ENCODE measurements around the gene FAM222A. TPM values are rescaled to one million over a fixed set of nuclear protein-coding genes. Genes with fewer than 3 reads are reported as not detected.

The FAM222A gene
- polyA plus RNA-seq, 1 experiment: 0.36 TPM

- ChIA-PET POLR2A (no interaction called here), CTCF (no interaction called here)
- no peak for DNase-seq (ENCODE audit: low read depth)
- H3K27me3 ChIP-seq (ENCODE audit: control insufficient read depth, insufficient read depth, low read length): peaks cover 4% of the 10 kb centered on the region; the same call in 1 of the 2 replicates
- TF ChIP-seq CTCF (IDR thresholded peaks at IDR 0.05; ENCODE audit: insufficient read depth, low read depth, low read length): no peak
- no peaks in the 10 kb centered on the region for H3K36me3 ChIP-seq (ENCODE audit: control insufficient read depth, insufficient read depth, low read length)
- no peak overlapping the region for H3K4me3 ChIP-seq (ENCODE audit: low read depth, low read length)
Measured at GRCh38 chr12:109673379-109673778, 40.2 kb upstream of the FAM222A start.

GRCh38 chr12:109673884-109674283 lies 39.7 kb upstream of the FAM222A start:
- no peak for DNase-seq (ENCODE audit: low read depth)
- ChIA-PET CTCF (no interaction called here), POLR2A (no interaction called here)
- no peak for TF ChIP-seq CTCF (IDR thresholded peaks at IDR 0.05; ENCODE audit: insufficient read depth, low read depth, low read length)
- Histone ChIP-seq H3K4me3 (ENCODE audit: low read depth, low read length) (no peak overlapping the region), H3K27me3 (ENCODE audit: control insufficient read depth, insufficient read depth, low read length) (peaks cover 4% of the 10 kb centered on the region; the same call in 1 of the 2 replicates), H3K36me3 (ENCODE audit: control insufficient read depth, insufficient read depth, low read length) (no peaks in the 10 kb centered on the region)

- ChIA-PET CTCF (no interaction called here), POLR2A (no interaction called here)
- TF ChIP-seq CTCF (IDR thresholded peaks at IDR 0.05; ENCODE audit: insufficient read depth, low read depth, low read length): no peak
- no peak for DNase-seq (ENCODE audit: low read depth)
- no peaks in the 10 kb centered on the region for H3K36me3 ChIP-seq (ENCODE audit: control insufficient read depth, insufficient read depth, low read length)
- no peak overlapping the region for H3K4me3 ChIP-seq (ENCODE audit: low read depth, low read length)
- H3K27me3 ChIP-seq (ENCODE audit: control insufficient read depth, insufficient read depth, low read length): peaks cover 4% of the 10 kb centered on the region; the same call in 1 of the 2 replicates
Measured at GRCh38 chr12:109675411-109675810, 38.2 kb upstream of the FAM222A start.

GRCh38 chr12:109677279-109677691 lies 36.3 kb upstream of the FAM222A start:
- Histone ChIP-seq H3K27me3 (ENCODE audit: control insufficient read depth, insufficient read depth, low read length) (peaks cover 3% of the 10 kb centered on the region; the same call in 1 of the 2 replicates), H3K4me3 (ENCODE audit: low read depth, low read length) (no peak overlapping the region), H3K36me3 (ENCODE audit: control insufficient read depth, insufficient read depth, low read length) (no peaks in the 10 kb centered on the region)
- CTCF ChIA-PET: no interaction called here
- POLR2A ChIA-PET: no interaction called here
- TF ChIP-seq CTCF (IDR thresholded peaks at IDR 0.05; ENCODE audit: insufficient read depth, low read depth, low read length): no peak
- no peak for DNase-seq (ENCODE audit: low read depth)

GRCh38 chr12:109678719-109679118 lies 34.9 kb upstream of the FAM222A start:
- POLR2A ChIA-PET: no interaction called here
- Histone ChIP-seq H3K27me3 (ENCODE audit: control insufficient read depth, insufficient read depth, low read length) (peaks cover 3% of the 10 kb centered on the region; the same call in 1 of the 2 replicates), H3K4me3 (ENCODE audit: low read depth, low read length) (no peak overlapping the region), H3K36me3 (ENCODE audit: control insufficient read depth, insufficient read depth, low read length) (no peaks in the 10 kb centered on the region)
- CTCF ChIA-PET: interaction anchor here (1.1 kb wide), 1 partner anchor 7 kb away, joined by 4 read pairs; no protein-coding TSS in a partner anchor
- no peak for DNase-seq (ENCODE audit: low read depth)
- no peak for TF ChIP-seq CTCF (IDR thresholded peaks at IDR 0.05; ENCODE audit: insufficient read depth, low read depth, low read length)
